Osteoblast (primary cell): ENCODE measurements around the gene ZNF444. TPM values are rescaled to one million over a fixed set of nuclear protein-coding genes. Genes with fewer than 3 reads are reported as not detected.
A peak's percentile ranks its signal among the peaks of the same experiment; 100 is the strongest.

Source experiments
- DNase-seq: peaks from one replicate; pipeline ENCODE4 v3.0.0; 2011; ENCODE audit warnings: low spot score, mixed read lengths; ENCODE audit not compliant: insufficient read length; ENCODE audit errors: missing footprints
- H2AFZ ChIP-seq: 2 replicates; pipeline ENCODE4 v1.6.0; 2011; ENCODE audit warnings: mild to moderate bottlenecking, low read length
- H3K27ac ChIP-seq: 2 replicates; pipeline ENCODE4 v1.5.1; 2011; ENCODE audit warnings: mild to moderate bottlenecking, low read depth, low read length, moderate library complexity
- H3K27me3 ChIP-seq: 2 replicates; pipeline ENCODE4 v1.6.0; 2012; ENCODE audit warnings: mild to moderate bottlenecking, control low read depth, inconsistent platforms, low read length, moderate library complexity; ENCODE audit not compliant: insufficient read depth
- H3K36me3 ChIP-seq: 2 replicates; pipeline ENCODE4 v1.5.1; 2011; ENCODE audit warnings: mild to moderate bottlenecking, low read length, control low read depth, moderate library complexity; ENCODE audit not compliant: insufficient read depth
- H3K4me1 ChIP-seq: 2 replicates; pipeline ENCODE4 v1.5.1; 2011; ENCODE audit warnings: mild to moderate bottlenecking, low read length, control low read depth, moderate library complexity; ENCODE audit not compliant: insufficient read depth
- H3K4me2 ChIP-seq: 2 replicates; pipeline ENCODE4 v1.6.0; 2011; ENCODE audit warnings: mild to moderate bottlenecking, low read length; ENCODE audit not compliant: insufficient read depth
- H3K4me3 ChIP-seq: fragments of 200-600 bp; sonication (generic); 3 replicates; pipeline ENCODE4 v1.5.1; 2012; ENCODE audit warnings: mild to moderate bottlenecking, low read length, inconsistent platforms; ENCODE audit not compliant: insufficient read depth
- H3K79me2 ChIP-seq: 2 replicates; pipeline ENCODE4 v1.6.0; 2012; ENCODE audit warnings: mild to moderate bottlenecking, low read length, control low read depth, inconsistent platforms; ENCODE audit not compliant: insufficient read depth
- H3K9me3 ChIP-seq: 2 replicates; pipeline ENCODE4 v1.5.1; 2011; ENCODE audit warnings: low read depth, low read length, control low read depth
- H4K20me1 ChIP-seq: 2 replicates; pipeline ENCODE4 v1.6.0; 2012; ENCODE audit warnings: mild to moderate bottlenecking, low read length, control low read depth; ENCODE audit not compliant: insufficient read depth
- CTCF ChIP-seq: IDR thresholded peaks from 2 replicates; pipeline ENCODE4 v1.5.1; 2011; ENCODE audit warnings: mild to moderate bottlenecking, low read depth, low read length, moderate library complexity; ENCODE audit errors: extremely low read depth
- total RNA-seq: library from RNA; depleted of rRNA; stranded (reverse); fragments of >200 nt; gene quantifications from 2 replicates; pipeline ENCODE4 v1.2.3, GENCODE V29; 2012

The ZNF444 gene
- total RNA-seq = 13.0 and 16.6 TPM in 2 replicates

DNA sequence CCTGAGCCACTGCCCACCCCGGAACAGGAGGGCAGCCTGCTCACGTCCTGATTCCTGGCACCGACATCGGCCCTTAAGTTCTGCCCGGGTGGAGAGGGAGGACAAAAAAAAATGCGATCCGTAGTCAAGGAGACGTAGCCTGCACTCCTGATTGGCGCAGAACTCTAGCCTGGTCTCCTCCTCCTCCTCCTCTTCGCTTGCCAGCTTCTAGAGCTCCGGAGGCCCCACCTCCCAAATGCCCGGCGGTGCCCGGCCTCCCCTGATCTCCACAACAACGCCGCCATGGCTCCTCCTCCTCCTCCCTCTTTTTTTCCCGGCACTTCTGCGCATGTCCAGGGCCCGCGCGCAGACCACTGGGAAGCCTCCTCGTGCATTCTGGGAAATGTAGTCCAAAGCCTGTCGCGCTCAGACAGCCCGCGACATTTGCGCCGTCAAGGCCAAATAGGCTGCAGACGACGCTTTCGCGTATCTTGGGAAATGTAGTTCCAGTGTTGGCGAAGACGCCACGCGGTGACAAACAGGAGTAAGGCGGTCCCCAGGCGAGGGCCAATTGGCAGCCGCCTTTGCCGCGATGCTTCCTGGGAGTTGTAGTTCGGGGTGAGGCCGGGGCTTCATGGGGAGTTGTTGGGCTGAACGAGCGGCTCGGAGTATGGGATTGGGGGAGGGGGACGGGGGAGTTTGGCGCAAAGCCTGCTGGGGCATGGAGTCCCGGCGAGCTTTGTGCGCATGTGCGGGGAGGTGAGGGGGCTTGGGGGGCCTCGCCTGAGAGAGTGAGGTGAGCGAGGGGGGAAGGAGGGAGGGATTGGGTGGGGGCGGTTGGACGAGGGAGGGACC, at the start of gene ZNF444:
Gene ZNF444, plus strand, starts transcription at position 705 of the 834 bp plus-strand sequence. CDS start 5,625 bp downstream, outside the sequence.
- H3K27ac ChIP-seq = peak within 1 kb of the TSS; percentile 62

GRCh38 chr19:56091751-56092546, 49.1 kb upstream of the ZNF444 start:
- H3K36me3 ChIP-seq = peaks cover 3% of the 10 kb centered on the region
- no peaks in the 10 kb centered on the region for H3K27me3 ChIP-seq
- peak; percentile 70 for DNase-seq
- peaks cover 6% of the 10 kb centered on the region for H3K4me1 ChIP-seq
- no peak overlapping the region for H3K4me3 ChIP-seq
- no peak for TF ChIP-seq CTCF
- peaks cover 65% of the 10 kb centered on the region for H3K79me2 ChIP-seq
- H3K27ac ChIP-seq = peak overlapping the region; percentile 58
- peaks cover 34% of the 10 kb centered on the region for H4K20me1 ChIP-seq
- no peak overlapping the region for H3K4me2 ChIP-seq
- no peaks in the 10 kb centered on the region for H3K9me3 ChIP-seq
- H2AFZ ChIP-seq = no peak overlapping the region

More for the DNA sequence above, at the start of gene ZNF444:
- H3K4me1 ChIP-seq = peaks cover 14% of the 10 kb centered on the region
- H3K27me3 ChIP-seq = no peaks in the 10 kb centered on the region
- peak within 1 kb of the TSS; percentile 90 for H3K4me2 ChIP-seq
- no peaks in the 10 kb centered on the region for H3K36me3 ChIP-seq
- H3K79me2 ChIP-seq = peaks cover 27% of the 10 kb centered on the region
- peak; percentile 100 for DNase-seq
- no peak for TF ChIP-seq CTCF
- H3K9me3 ChIP-seq = no peaks in the 10 kb centered on the region
- H2AFZ ChIP-seq = peak within 1 kb of the TSS; percentile 93
- H3K4me3 ChIP-seq = peak within 1 kb of the TSS; percentile 76
- no peaks in the 10 kb centered on the region for H4K20me1 ChIP-seq

GRCh38 chr19:56092685-56093631, 48.1 kb upstream of the ZNF444 start:
- no peak for TF ChIP-seq CTCF

More at GRCh38 chr19:56092685-56093631, 48.1 kb upstream of the ZNF444 start:
- H3K9me3 ChIP-seq = no peaks in the 10 kb centered on the region
- H3K27ac ChIP-seq = no peak overlapping the region
- H3K27me3 ChIP-seq = no peaks in the 10 kb centered on the region
- H3K4me1 ChIP-seq = peaks cover 6% of the 10 kb centered on the region
- peaks cover 36% of the 10 kb centered on the region for H4K20me1 ChIP-seq
- peak; percentile 32 for DNase-seq
- H3K79me2 ChIP-seq = peaks cover 75% of the 10 kb centered on the region
- no peak overlapping the region for H2AFZ ChIP-seq
- peaks cover 7% of the 10 kb centered on the region for H3K36me3 ChIP-seq
- H3K4me2 ChIP-seq = no peak overlapping the region
- no peak overlapping the region for H3K4me3 ChIP-seq
